Activated CD4-positive, CD25-positive, alpha-beta regulatory T cell treated with anti-CD3 and anti-CD28 coated beads, Interleukin-2, amount 50 U/mL, for 16 hours (primary cell): Measurements from ENCODE around the gene LYRM1.
"Not testable (repeated sequence)": the region's sequence is repeated elsewhere in the genome, so short reads cannot be mapped to it uniquely, and the experiment has no call there.

ENCODE experiments used
- DNase-seq: peaks from one replicate; pipeline ENCODE4 v3.0.0-alpha.2; 2020; ENCODE audit warnings: low read depth, low spot score

The LYRM1 gene

GRCh38 chr16:20973201-20973600, 72.6 kb downstream of the LYRM1 start:
- not testable (repeated sequence) for DNase-seq
